Skeletal muscle tissue (tissue), 4 donors: ENCODE results near the gene C14orf180. TPM values are rescaled to one million over a fixed set of nuclear protein-coding genes. Genes with fewer than 3 reads are reported as not detected.

Source experiments
- H3K27ac ChIP-seq: one replicate; pipeline ENCODE4 v1.7.0; 2013; ENCODE audit warnings: mild to moderate bottlenecking, low read depth, low read length, inconsistent platforms
- H3K27me3 ChIP-seq, 3 donors: one replicate each; pipeline ENCODE4 v1.7.0; 2013; ENCODE audit warnings: low read length in 3 of 3; ENCODE audit not compliant: control insufficient read depth in 3 of 3, insufficient read depth in 3 of 3
- H3K36me3 ChIP-seq, 3 donors: one replicate each; pipeline ENCODE4 v1.7.0; 2013; ENCODE audit warnings: low read length in 3 of 3; ENCODE audit not compliant: control insufficient read depth in 3 of 3, insufficient read depth in 3 of 3
- H3K4me1 ChIP-seq, 3 donors: one replicate each; pipeline ENCODE4 v1.7.0; 2013; ENCODE audit warnings: low read length in 3 of 3, mild to moderate bottlenecking in 3 of 3; ENCODE audit not compliant: control insufficient read depth in 3 of 3, insufficient read depth in 3 of 3
- H3K4me3 ChIP-seq, 3 donors: one replicate each; pipeline ENCODE4 v1.7.0; 2013; ENCODE audit warnings: low read length in 3 of 3
- H3K9ac ChIP-seq, 3 donors: one replicate each; pipeline ENCODE4 v1.7.0; 2013; ENCODE audit warnings: low read length in 3 of 3, mild to moderate bottlenecking in 3 of 3, moderate library complexity in 2 of 3, low read depth in 1 of 3
- H3K9me3 ChIP-seq, 3 donors: one replicate each; pipeline ENCODE4 v1.7.0; 2013; ENCODE audit warnings: low read length in 3 of 3; ENCODE audit not compliant: control insufficient read depth in 3 of 3
- total RNA-seq: library from RNA; depleted of rRNA; stranded (reverse); fragments of >200 nt; gene quantifications from one replicate; pipeline ENCODE4 v1.2.3, GENCODE V29; 2014
- donor health status: Osteomylitis.

The C14orf180 gene
- total RNA-seq, 1 donor from 2014 or later = 3.7 TPM

DNA sequence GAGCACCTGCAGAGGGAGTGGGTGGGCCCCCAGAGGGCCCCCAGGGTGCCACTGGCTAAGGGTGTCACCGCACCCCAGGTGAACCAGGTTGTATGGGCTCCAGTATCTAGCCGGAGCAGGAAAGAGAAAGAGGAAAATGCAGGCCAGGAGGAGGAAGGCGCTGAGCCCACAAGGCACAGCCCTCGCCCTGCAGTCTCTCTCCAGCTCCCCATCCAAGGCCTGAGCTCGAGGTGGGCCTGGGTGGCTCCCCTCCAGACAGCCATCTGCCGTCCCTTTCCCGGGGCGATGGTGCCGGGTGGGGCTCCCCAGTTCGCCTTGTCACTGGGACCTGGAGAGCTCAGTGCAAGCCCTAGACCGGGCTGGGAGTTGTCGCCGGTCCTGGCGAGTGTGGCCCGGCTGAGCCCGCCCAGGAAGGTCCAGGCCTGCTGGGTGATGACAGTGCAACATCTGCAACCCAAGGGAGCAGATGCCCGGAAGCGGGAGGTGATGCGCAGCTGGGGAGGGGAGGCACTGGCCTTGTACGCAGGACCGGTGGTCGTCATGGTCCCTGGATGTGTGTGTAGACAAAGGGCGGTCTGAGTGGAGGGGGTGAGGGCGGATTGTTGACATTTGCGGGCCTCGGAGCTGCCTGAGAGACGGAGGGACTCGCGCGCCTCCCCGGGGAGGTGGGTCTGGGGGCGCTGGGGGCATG is 24.3 kb downstream of the C14orf180 start:
- H3K9ac ChIP-seq = no peak overlapping the region
- H3K27me3 ChIP-seq = peaks cover 61 to 68% (median 66%) of the 10 kb centered on the region in 3 donors
- no peaks in the 10 kb centered on the region for H3K9me3 ChIP-seq
- no peak overlapping the region for H3K4me3 ChIP-seq
- peaks cover 0 to 2% (median 1%) of the 10 kb centered on the region in 3 donors for H3K4me1 ChIP-seq
- no peak overlapping the region for H3K27ac ChIP-seq
- H3K36me3 ChIP-seq = no peaks in the 10 kb centered on the region

DNA sequence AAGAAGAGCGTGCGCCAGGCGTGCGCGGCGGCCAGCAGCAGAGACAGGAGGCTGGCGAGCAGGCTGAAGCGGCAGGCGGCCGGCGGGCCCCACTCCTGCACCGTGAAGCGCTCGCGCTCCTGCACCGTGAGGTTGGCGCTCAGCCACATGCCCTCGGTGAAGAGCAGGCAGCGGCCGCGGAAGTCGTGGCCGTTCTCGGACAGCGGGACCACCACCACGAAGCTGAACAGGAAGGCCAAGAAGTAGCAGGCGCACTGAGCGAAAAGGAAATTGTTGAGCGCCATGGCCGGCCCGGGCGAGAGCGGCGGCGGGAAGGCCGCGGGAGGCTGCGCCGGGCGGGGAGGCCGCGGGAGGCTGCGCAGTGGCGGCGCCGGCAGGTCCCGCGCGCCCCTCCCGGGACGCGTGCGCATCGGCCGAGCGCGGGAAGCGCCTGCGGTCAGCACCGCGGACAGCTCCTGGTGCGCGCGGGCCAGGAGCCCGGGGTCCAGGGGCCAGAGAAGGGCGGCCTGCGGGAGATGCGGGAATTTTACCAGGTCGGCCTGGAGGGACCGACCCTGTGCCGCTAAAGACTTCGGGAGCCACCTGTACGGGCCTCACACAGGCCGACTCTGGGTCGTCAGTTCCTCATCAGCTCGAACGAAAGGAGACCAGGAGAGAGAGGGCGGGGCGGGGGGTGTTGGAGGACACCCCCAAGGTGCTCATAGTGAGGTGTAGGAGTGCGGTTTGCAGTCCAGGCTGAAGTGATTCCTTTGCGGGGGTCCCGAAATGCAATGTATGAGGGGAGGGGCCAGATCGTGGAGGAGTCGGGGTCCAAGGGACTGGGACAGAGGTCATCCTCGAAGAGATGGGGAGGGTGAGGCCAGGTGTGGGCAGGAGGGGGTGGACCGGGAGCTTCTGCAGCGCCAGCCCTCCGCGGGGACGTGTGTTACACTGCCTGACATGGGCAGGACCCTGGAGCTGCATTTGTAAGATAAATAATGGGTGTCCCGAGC is 25.2 kb downstream of the C14orf180 start, which contains the start of gene TMEM179:
TMEM179 (minus strand) TSS at position 315 of the 992 bp plus-strand sequence; CDS start at position 284, 31 bp downstream.
- H3K4me1 ChIP-seq = no peaks in the 10 kb centered on the region
- no peaks in the 10 kb centered on the region for H3K9me3 ChIP-seq
- H3K9ac ChIP-seq = no peak within 1 kb of the TSS
- no peak within 1 kb of the TSS for H3K4me3 ChIP-seq
- no peaks in the 10 kb centered on the region for H3K36me3 ChIP-seq
- peaks cover 60 to 63% (median 62%) of the 10 kb centered on the region in 3 donors for H3K27me3 ChIP-seq
- H3K27ac ChIP-seq = no peak within 1 kb of the TSS

DNA sequence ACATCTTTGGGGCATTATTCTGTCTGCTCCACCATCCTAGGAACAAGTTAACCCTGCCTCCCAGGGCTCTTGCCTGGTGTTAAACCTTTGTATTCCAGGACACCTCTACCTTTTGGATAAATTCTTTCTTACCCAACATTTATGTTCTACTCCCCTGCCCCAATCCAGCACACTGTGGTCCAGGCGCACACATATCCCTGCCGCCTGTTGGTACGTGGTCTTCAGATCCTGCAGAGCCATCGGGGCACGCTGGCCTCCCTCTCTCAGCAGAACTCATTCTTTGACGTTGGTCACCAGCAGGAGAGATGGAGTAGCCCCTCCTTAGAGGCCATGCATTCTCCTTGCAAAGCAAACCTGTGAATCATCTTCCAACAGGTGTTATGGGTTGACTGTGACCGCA is 30.1 kb downstream of the C14orf180 start:
- Histone ChIP-seq H3K27ac (no peak overlapping the region), H3K9ac (no peak overlapping the region), H3K9me3 (no peaks in the 10 kb centered on the region), H3K4me1 (no peaks in the 10 kb centered on the region), H3K36me3 (no peaks in the 10 kb centered on the region), H3K4me3 (no peak overlapping the region), H3K27me3 (peaks cover 21 to 41% (median 37%) of the 10 kb centered on the region in 3 donors)

DNA sequence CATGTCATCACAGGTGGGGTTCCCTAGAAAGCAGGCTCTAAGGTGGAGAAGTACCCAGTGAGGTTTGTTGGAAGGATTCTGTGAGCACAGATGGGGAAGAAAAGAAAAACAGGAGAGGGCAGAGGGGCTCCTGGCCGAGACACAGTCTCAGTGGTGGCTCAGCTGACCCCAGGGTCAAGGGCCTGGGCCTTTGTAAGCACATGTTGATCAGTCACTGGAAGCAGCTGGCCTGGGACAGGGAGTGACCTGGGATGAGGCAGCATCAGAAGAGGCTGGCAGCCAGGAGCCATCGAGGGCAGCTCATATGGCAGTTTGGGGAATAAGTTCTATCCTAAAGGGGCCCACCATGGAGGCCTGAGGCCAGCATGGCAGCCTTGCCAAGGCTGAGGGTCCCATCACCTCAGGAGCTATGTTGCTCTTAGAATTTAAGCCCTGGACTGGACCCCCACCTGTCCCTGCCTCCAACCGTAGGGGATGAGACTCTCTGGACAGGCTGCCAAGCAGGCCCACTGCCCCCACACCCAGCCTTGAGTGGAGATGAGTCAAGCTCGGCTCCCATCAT is 31.3 kb downstream of the C14orf180 start:
- H3K36me3 ChIP-seq = no peaks in the 10 kb centered on the region
- no peaks in the 10 kb centered on the region for H3K9me3 ChIP-seq
- no peak overlapping the region for H3K4me3 ChIP-seq
- no peaks in the 10 kb centered on the region for H3K4me1 ChIP-seq
- H3K9ac ChIP-seq = no peak overlapping the region
- H3K27me3 ChIP-seq = peaks cover 14 to 33% (median 29%) of the 10 kb centered on the region in 3 donors
- H3K27ac ChIP-seq = no peak overlapping the region

DNA sequence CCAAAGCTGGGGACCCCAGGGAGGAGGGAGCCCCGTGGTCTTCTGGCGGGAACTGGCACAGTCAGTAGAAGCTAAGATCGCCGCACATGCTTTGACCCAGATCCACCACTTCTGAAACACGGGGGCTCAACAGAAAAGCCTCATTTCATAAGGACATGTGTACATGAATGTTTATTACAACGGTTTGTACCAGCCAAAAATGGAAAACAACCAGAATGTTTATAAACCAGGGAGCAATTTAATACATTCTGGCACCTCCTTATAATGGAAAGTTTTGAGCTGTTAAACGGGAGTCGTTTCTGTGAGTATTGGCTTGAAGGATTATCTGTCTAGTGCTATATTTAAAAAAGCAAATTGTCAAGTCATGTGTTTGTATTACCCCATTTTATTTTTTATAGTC is 32.3 kb downstream of the C14orf180 start:
- Histone ChIP-seq H3K4me3 (no peak overlapping the region), H3K4me1 (no peaks in the 10 kb centered on the region), H3K27ac (no peak overlapping the region), H3K27me3 (peaks cover 16 to 30% (median 27%) of the 10 kb centered on the region in 3 donors), H3K9me3 (no peaks in the 10 kb centered on the region), H3K36me3 (no peaks in the 10 kb centered on the region), H3K9ac (no peak overlapping the region)

DNA sequence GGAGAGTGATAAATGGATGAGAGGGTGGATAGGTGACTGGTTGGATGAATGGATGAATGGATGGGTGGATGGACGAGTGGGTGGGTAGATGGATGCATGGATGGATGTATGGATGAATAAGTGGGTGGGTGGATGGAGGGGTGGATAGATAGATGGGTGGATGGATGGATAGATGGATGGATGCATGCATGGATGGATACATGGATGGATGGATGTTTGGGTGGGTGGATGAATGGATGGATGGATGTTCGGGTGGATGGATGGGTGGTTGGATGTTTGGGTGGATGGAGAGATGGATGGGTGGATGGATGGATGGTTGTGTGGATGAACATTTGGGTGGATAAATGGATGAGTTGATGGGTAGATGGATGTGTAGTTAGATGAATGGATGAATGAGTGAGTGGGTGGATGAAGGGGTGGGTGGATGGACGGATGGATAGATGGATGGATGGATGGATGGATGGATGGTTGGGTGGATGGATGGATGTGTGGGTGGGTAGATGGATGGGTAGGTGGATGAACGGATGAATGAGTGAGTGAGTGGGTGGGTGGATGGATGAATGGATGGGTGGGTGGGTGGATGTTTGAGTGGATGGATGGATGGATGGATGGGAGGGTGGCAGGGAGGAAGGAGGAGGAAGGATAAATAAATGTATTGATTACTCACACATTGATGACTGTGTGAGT is 34.7 kb downstream of the C14orf180 start:
- H3K9ac ChIP-seq = no peak overlapping the region
- H3K36me3 ChIP-seq = no peaks in the 10 kb centered on the region
- H3K4me1 ChIP-seq = no peaks in the 10 kb centered on the region
- peaks cover 26 to 39% (median 38%) of the 10 kb centered on the region in 3 donors for H3K27me3 ChIP-seq
- H3K9me3 ChIP-seq = no peaks in the 10 kb centered on the region
- no peak overlapping the region for H3K4me3 ChIP-seq
- no peak overlapping the region for H3K27ac ChIP-seq

DNA sequence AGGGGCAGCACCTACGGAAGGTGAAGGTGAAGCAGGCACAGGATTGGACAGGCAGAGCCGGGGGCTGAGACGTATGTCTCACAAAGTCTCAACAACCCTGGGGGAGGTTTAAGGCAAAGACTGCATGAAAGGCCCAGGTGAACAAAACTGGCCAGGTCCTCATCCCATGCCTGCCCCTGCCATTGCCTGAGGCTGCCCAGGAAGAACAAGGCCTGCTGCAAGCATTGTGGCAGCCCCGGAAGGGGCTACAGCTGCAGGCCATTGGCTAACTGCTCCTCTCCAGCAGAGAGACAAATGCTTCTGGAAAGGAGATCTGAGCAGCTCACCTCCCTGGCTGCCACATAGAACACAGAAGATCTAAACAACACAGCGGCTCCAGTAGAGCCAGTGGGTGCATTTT is 45.4 kb downstream of the C14orf180 start:
- peaks cover 0 to 5% (median 0%) of the 10 kb centered on the region in 3 donors for H3K9me3 ChIP-seq
- no peak overlapping the region for H3K9ac ChIP-seq
- H3K4me1 ChIP-seq = no peaks in the 10 kb centered on the region
- no peak overlapping the region for H3K27ac ChIP-seq
- no peaks in the 10 kb centered on the region for H3K36me3 ChIP-seq
- no peak overlapping the region for H3K4me3 ChIP-seq
- H3K27me3 ChIP-seq = peaks cover 0 to 13% (median 5%) of the 10 kb centered on the region in 3 donors

DNA sequence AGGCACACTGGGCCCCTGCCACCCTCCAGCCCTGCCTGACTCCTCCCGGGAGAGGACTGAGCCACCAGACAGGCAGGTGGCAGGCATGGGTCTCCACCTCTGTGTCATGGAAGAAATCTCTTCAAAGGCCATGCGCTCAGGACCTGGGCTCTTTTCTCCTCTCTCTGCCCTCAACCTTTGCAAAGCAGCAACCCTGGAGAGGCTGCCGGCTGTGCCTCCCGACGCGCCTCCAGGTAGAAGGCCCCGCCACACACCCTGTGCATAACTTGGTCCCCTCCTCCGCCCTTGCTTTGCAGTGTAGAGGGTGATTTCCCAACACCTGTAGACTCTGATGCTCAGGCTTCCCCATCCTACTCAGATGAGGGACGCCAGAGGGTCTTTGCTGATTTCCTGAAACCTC is 53.2 kb downstream of the C14orf180 start:
- no peak overlapping the region for H3K9ac ChIP-seq
- H3K27ac ChIP-seq = no peak overlapping the region
- H3K4me3 ChIP-seq = no peak overlapping the region
- peaks cover 16 to 35% (median 32%) of the 10 kb centered on the region in 3 donors for H3K27me3 ChIP-seq
- no peaks in the 10 kb centered on the region for H3K36me3 ChIP-seq
- H3K4me1 ChIP-seq = no peaks in the 10 kb centered on the region
- H3K9me3 ChIP-seq = peaks cover 0 to 5% (median 0%) of the 10 kb centered on the region in 3 donors

DNA sequence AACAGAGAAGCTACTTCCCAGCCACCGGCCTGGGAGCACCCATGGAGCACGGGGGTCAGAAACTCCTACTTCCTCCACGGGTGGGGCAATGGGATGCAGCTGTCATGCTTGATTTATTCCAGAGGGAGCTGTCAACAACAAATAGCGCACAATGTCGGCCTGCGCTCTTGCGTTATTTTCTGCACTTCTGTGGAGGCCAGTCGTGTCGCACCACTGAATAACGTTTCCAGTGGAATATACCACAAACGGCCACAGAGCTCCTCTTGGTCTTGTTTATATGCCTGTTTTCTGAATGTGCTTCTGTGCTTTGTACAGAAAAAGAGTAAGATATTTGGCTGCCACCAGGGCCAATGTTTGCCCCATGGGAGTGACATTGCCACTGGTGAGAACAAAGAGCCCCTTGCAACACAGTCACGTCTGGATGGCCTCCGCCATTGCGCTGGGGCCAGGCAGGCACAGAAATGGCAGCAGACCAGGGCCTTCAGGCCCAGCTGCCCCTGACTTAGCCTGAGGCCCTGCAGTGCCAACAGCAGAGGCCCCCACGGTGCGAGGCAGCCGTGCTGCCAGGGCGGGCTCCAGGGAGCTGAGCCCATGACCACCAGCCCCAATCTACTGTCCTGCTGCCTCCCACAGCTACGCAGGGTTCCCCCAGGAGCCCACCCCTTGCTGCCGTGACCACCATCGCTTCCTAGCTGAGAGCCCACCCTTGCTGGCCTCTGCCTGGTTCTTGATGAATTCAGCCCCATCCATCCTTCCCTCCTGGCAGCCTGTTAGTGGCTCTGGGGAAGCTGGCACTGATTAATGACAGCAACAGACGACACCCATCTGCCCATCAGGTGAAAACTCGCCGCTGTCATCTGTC is 53.9 kb downstream of the C14orf180 start:
- no peak overlapping the region for H3K4me3 ChIP-seq
- no peak overlapping the region for H3K9ac ChIP-seq
- no peaks in the 10 kb centered on the region for H3K4me1 ChIP-seq
- H3K9me3 ChIP-seq = peaks cover 0 to 5% (median 0%) of the 10 kb centered on the region in 3 donors
- no peak overlapping the region for H3K27ac ChIP-seq
- H3K36me3 ChIP-seq = no peaks in the 10 kb centered on the region
- peaks cover 16 to 39% (median 36%) of the 10 kb centered on the region in 3 donors for H3K27me3 ChIP-seq
